ENCODE measurements around the gene DMD. TPM values are rescaled to one million over a fixed set of nuclear protein-coding genes. Genes with fewer than 3 reads are reported as not detected.

The DMD gene
- total and polyA plus RNA-seq, 2 donors (not counting 1 experiment from before 2014, with no cell fraction given) = 2.0 to 51.8 TPM

GRCh38 chrX:31110657-31111056 lies 2100.7 kb downstream of the DMD start:
- Histone ChIP-seq H2AFZ (ENCODE audit: insufficient read depth, low read depth, low read length, poor library complexity, severe bottlenecking) (no peak overlapping the region), H3K9ac (ENCODE audit: low read length) (no peak overlapping the region), H4K20me1 (ENCODE audit: control insufficient read depth, insufficient read depth, low read length, poor library complexity, severe bottlenecking) (no peaks in the 10 kb centered on the region), H3K4me3 (ENCODE audit: control extremely low read depth in 1 of 5, extremely low read depth in 1 of 5, insufficient read depth in 1 of 5, low read depth in 2 of 5, low read length in 4 of 5) (no peak overlapping the region), H3K4me2 (replicated peaks; ENCODE audit: low read depth, low read length, poor library complexity, severe bottlenecking) (no peak overlapping the region), H3K4me1 (ENCODE audit: control insufficient read depth in 2 of 2, insufficient read depth in 2 of 2, low read length in 2 of 2) (no peaks in the 10 kb centered on the region), H3K27me3 (replicated peaks in 1 of 4; ENCODE audit: control extremely low read depth in 1 of 4, control insufficient read depth in 3 of 4, insufficient read depth in 4 of 4, low read length in 3 of 4) (no peaks in the 10 kb centered on the region), H3K27ac (ENCODE audit: low read length in 2 of 2) (no peak overlapping the region), H3K36me3 (replicated peaks in 1 of 2; ENCODE audit: control extremely low read depth in 1 of 2, control insufficient read depth in 1 of 2, extremely low read depth in 1 of 2, insufficient read depth in 2 of 2, low read length in 1 of 2) (no peaks in the 10 kb centered on the region), H3K79me2 (ENCODE audit: control insufficient read depth, insufficient read depth, low read length) (no peaks in the 10 kb centered on the region), H3K9me3 (ENCODE audit: control extremely low read depth in 1 of 3, control insufficient read depth in 2 of 3, insufficient read depth in 1 of 3, low read length in 2 of 3) (no peaks in the 10 kb centered on the region)
- ChIA-PET CTCF (no interaction called here), POLR2A (no interaction called here)
- DNase-seq = no peak
- no peak overlapping the region for H3K4me3 Mint-ChIP-seq
- H3K4me1 Mint-ChIP-seq = no peaks in the 10 kb centered on the region
- no CpG with 5 or more reads among the region's 6 CpGs for WGBS (ENCODE audit: insufficient coverage)
- H3K27me3 Mint-ChIP-seq = no peaks in the 10 kb centered on the region
- ATAC-seq (ENCODE audit: low read depth) = no peak
- TF ChIP-seq EZH2 (IDR thresholded peaks at IDR 0.05; ENCODE audit: borderline replicate concordance, insufficient read depth, low read depth, low read length, poor library complexity, severe bottlenecking) = no peak
- TF ChIP-seq CTCF (IDR thresholded peaks at IDR 0.05) = no peak
- no peaks in the 10 kb centered on the region for H3K9me3 Mint-ChIP-seq (ENCODE audit: insufficient read depth)
- intact Hi-C loops (cut with micrococcal nuclease) = no loop called here
- no peak overlapping the region for H3K27ac Mint-ChIP-seq

- Histone ChIP-seq H2AFZ (ENCODE audit: insufficient read depth, low read depth, low read length, poor library complexity, severe bottlenecking) (no peak overlapping the region), H3K79me2 (ENCODE audit: control insufficient read depth, insufficient read depth, low read length) (no peaks in the 10 kb centered on the region), H3K4me3 (ENCODE audit: control extremely low read depth in 1 of 5, extremely low read depth in 1 of 5, insufficient read depth in 1 of 5, low read depth in 2 of 5, low read length in 4 of 5) (no peak overlapping the region), H4K20me1 (ENCODE audit: control insufficient read depth, insufficient read depth, low read length, poor library complexity, severe bottlenecking) (no peaks in the 10 kb centered on the region), H3K4me2 (replicated peaks; ENCODE audit: low read depth, low read length, poor library complexity, severe bottlenecking) (no peak overlapping the region), H3K9ac (ENCODE audit: low read length) (no peak overlapping the region), H3K9me3 (ENCODE audit: control extremely low read depth in 1 of 3, control insufficient read depth in 2 of 3, insufficient read depth in 1 of 3, low read length in 2 of 3) (no peaks in the 10 kb centered on the region), H3K27ac (ENCODE audit: low read length in 2 of 2) (no peak overlapping the region), H3K4me1 (ENCODE audit: control insufficient read depth in 2 of 2, insufficient read depth in 2 of 2, low read length in 2 of 2) (peaks cover 0 to 5% of the 10 kb centered on the region in 2 donors), H3K36me3 (replicated peaks in 1 of 2; ENCODE audit: control extremely low read depth in 1 of 2, control insufficient read depth in 1 of 2, extremely low read depth in 1 of 2, insufficient read depth in 2 of 2, low read length in 1 of 2) (no peaks in the 10 kb centered on the region), H3K27me3 (replicated peaks in 1 of 4; ENCODE audit: control extremely low read depth in 1 of 4, control insufficient read depth in 3 of 4, insufficient read depth in 4 of 4, low read length in 3 of 4) (no peaks in the 10 kb centered on the region)
- H3K4me3 Mint-ChIP-seq = no peak overlapping the region
- no peaks in the 10 kb centered on the region for H3K27me3 Mint-ChIP-seq
- no peaks in the 10 kb centered on the region for H3K9me3 Mint-ChIP-seq (ENCODE audit: insufficient read depth)
- peaks cover 9% of the 10 kb centered on the region for H3K4me1 Mint-ChIP-seq
- no peak for TF ChIP-seq EZH2 (IDR thresholded peaks at IDR 0.05; ENCODE audit: borderline replicate concordance, insufficient read depth, low read depth, low read length, poor library complexity, severe bottlenecking)
- no peak for TF ChIP-seq CTCF (IDR thresholded peaks at IDR 0.05)
- CTCF ChIA-PET = no interaction called here
- intact Hi-C loops (cut with micrococcal nuclease) = no loop called here
- POLR2A ChIA-PET = no interaction called here
- no peak overlapping the region for H3K27ac Mint-ChIP-seq
- WGBS (ENCODE audit: insufficient coverage) = no CpG with 5 or more reads among the region's 2 CpGs
- peak; percentile 19 for DNase-seq
- peak; percentile 41 for ATAC-seq (ENCODE audit: low read depth)
Observed at GRCh38 chrX:31099536-31100090, 2111.7 kb downstream of the DMD start.
